GM19099 (cell line): Measurements from ENCODE around the gene MACROD2.

Experiments
- POLR2A ChIP-seq: IDR thresholded peaks from 3 replicates; pipeline ENCODE4 v1.6.1; 2011; ENCODE audit warnings: low read depth; ENCODE audit not compliant: insufficient read length; ENCODE audit errors: extremely low read depth

The MACROD2 gene

DNA sequence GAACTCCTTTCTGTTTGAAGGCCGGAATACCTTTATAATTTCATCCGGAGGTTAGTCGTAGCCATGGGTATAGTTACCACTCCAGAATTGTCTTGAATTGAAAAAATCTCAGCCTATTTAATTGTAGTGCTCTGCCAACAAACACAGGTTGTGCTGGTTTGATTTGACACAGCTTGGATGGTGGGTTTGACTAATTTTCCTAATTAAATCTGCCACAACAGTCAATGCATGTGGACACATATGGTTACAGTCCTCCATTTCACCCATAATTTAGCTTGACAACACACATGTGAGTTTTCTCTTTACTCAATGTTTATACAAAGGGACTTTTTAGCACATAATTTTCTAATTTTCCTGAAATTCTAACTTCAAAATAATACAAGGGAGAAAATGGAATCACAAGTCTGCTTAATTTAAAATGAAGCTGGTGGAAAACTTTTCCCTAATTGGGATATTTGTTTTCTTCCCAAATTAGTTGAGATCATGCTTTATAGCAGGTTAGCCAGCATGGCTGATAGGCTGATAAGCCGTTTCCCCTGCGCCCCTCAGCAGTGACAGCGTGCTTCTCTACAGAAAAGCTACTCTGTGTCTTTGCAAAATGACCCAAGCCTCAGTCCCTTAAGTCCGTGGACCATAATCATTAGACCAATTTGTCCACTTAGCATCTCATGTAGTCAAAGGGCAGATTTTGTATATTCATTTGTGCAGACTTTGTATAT, 805.5 kb downstream of the MACROD2 start:
- TF ChIP-seq POLR2A, result no peak

DNA sequence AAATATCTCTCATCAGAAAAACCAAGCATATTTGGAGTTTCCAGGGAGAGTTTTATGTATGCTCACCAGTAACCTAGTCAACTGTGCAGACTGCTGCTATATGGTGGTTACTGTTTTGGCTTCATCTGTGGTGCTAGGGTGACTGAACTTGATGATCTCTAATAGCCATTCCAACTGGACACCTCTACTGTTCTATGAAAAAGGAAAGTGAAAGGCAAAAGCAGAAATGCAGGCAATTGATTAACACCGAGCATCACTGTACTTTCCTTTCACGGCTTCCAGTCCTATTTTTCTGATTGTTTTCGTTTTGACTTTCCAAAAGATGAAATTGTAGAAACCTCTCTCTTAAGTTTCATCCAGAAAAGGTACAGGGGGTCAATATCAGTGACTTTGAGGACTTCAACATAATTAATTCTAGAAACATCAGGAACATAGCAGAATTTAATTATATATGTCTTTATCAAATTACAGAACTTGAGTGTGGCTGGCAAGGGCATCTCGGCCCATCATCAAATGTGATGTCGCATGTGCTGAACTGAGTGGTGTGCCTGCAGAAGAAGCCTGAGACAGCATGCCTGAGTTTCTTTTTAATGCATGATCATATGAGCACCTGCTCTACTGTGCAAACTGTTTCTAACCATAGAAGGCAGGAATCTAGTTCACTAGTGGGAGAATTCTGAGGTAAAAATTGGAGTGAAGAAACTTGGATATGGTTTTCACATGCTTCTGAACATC, 806.4 kb downstream of the MACROD2 start:
- TF ChIP-seq POLR2A, result no peak

DNA sequence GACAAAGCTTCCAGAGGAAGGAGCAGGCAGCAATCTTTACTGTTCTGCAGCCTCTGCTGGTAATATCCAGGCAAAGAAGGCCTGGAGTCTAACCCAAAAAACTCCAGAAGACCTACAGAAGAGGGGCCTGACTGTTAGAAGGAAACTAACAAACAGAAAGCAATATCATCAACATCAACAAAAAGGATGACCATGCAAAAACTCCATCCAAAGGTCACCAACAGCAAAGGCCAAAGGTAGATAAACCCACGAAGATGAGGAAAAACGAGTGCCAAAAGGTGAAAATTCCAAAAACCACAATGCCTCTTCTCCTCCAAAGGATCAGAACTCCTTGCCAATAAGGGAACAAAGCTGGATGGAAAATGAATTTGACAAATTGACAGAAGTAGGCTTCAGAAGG, 811.9 kb downstream of the MACROD2 start:
- TF ChIP-seq POLR2A, result no peak

DNA sequence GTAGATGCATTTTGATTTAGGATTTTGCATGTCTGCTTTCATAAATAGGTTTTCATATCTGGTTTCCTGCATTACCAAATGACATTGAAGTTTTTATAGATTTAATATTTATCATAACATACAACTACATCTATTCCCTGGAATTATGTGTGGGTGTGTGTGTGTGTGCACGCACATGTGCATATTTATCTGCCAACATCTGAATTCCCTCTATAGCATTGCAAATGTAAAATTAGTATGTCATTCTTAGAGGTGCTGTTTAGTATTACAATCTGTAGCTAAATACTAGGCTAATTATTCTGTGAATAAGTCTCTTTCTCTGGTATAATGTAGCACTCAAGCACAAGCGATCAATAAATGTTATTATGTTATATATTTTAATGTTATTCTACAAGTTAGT, 820.0 kb downstream of the MACROD2 start:
- TF ChIP-seq POLR2A, result no peak

DNA sequence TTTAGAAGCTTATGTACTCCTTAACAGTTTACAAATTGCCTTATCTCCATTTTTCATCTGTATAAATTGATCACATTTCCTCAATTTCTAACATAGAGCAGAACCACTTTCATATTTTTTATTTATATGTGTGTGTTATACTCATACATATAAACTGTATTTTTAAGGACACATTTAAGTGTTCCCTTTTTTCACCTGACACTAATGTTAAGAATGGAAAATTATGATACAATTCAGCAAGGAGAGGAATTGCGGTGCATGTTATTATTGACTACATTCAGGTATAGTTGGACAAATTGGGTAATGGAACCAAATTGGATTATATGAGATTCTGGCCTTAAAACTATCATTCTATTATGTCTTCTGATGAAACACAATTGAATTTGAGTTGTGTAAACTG, 821.2 kb downstream of the MACROD2 start:
- no peak for TF ChIP-seq POLR2A

DNA sequence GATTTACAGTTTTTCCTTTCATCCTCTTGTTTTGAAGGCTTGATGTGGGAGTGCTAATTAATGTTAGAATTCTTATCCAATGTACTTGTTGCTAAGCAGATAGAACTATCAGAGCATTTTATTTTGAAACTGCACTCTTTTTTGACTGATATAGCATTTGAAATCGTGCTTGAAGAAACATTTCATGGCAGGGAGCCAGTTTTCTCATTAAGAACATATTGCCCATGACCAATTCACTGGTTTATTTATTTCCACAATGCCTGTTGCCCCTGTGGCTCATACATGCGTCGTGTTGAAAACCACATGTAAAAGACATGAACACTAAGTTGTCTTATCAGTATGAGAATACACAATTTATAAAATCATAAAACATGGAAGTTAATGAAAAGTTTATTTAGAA, 821.8 kb downstream of the MACROD2 start:
- no peak for TF ChIP-seq POLR2A

DNA sequence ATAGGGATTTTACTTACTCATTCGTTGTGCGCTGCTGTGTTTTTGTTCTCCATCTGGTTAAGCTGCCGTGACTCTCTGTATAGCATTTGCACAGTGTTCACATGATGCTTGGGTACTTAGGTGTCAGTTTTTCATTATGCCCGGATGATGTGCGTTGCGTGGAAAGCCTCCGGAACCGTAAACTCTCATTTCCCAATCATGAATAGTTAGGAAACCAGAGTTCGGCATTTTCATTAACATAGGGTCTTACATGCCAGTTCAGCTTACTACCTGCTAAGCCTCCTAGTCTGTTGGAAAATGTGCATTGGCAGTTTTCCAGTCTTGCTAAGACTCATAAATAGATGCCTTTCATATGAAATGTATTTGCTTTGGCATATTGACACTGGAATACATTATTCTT, 825.5 kb downstream of the MACROD2 start:
- TF ChIP-seq POLR2A, result no peak

DNA sequence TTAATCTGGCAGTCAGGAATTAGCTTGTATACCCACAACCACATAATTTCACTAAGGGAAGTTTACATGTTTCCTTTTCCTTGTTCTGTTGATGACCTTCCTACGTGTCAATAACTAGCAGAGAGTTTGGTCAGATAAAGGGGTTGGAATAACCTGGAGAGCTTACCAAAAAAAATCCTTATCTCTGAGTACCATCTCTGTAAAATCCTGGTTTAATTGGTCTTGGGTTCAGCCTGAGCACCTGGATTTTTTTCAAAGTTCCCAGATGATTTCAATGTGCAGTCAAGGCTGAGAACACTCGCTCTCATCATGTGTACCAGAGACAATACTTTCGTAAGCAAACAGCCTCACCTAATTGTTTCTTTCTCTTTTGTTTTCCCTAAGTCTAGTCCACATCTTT, 825.9 kb downstream of the MACROD2 start:
- TF ChIP-seq POLR2A, result no peak

DNA sequence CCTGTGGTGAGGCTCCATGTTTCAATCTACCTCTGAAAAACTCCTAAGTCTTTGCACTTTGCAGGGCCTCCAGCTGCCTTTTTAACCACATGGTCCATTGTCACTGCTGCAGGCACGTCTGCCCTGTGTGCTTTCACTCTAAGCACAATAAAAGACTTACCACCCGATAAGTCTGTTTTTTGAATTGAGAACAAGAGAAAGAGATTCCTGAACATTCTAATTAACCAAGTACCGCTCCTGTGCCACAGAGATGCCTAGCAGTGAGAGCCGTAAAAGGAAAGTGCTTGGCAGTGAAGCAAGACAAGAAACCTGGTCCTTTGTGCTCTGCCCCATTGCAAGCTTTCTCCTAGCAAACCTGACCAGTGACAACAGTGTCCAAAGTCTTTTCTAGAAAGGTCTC, 829.7 kb downstream of the MACROD2 start:
- no peak for TF ChIP-seq POLR2A

DNA sequence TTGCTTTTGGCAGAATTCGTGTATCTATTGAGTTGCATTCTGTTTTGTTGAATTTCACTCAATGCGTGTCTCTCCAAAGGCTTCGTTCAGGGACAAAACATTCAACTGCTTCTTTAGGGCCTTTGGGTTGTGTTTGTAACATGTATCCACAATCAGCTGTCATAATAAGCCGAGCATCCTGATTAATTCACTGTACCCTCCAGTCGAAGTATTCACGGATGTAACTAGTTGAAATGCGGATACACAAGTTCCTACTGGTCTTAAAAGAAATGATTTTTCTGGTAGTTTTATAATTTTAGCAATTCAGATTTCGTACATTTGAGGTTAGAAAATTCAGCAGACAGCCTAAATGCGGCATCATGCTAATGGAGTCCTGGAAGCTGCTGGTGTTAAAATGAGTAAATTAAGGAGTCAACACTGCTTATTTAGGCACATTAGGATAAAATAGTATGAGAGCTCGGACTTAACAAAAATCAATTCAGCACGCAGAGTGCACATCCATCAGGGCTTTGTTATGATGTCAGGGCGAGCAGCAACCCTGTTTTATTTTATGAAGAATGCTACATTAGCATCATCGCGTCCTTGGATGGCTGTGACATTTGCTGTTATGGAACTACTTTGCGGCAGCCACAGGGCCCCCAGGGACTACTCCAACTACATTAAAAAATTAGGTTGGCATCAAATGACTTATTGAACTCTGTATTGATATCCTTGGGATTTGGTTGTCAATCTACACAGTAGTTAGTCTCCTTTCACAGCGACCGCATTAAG, 831.4 kb downstream of the MACROD2 start:
- no peak for TF ChIP-seq POLR2A

DNA sequence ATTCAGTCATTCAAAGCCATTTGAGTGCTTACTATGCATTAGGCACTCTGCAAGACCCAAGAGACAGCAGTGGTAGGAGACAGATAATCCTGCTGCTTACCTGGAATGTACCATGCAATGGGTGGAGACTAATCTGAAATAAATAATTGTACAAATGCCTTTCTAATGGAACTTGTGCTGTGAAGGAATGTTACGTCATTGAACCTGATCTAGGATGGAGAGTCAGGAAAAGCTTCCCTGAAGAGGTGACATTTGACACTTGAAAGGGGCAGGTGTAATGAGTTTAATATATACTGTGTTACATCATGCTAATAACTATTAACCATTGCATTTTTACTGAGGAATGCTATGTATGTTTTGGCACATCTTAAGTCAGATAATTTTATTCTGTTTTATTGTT, 833.1 kb downstream of the MACROD2 start:
- TF ChIP-seq POLR2A, result no peak

DNA sequence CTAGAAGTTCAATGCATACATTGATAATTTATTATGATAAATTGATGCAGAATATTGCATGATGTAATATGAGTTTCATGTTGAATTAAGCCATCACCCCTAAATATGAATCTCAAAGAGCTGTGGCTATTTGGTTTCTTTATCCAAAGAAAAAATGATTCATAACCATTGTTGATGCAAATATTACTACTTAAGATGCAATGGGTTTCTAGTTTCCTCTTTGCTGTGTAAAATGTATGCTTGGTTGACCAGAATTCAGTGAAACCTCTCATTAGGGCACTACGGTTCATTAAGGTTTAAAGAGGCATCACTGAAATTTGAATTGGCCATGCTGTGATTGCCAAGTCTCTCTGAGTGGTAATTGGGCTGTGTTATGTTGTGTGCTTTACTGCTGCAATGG, 834.6 kb downstream of the MACROD2 start:
- no peak for TF ChIP-seq POLR2A

DNA sequence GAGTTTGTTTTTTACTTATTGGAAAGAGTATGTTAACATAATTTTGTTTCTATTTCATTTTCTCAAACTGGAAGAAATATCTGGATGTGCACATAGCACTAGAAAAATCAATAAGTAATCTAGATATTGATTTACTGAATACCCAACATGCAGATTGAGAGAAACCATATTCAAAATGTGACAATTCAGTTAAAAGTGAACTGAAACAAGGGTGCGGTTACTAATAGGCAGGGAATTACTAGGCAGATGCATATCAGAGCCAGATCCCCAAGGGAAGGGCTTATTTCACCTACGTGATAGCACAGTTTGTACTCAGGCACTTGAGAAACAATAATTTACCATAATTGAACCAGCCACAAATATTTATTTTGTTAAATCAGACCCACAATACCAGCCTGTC, 835.1 kb downstream of the MACROD2 start:
- TF ChIP-seq POLR2A, result no peak

DNA sequence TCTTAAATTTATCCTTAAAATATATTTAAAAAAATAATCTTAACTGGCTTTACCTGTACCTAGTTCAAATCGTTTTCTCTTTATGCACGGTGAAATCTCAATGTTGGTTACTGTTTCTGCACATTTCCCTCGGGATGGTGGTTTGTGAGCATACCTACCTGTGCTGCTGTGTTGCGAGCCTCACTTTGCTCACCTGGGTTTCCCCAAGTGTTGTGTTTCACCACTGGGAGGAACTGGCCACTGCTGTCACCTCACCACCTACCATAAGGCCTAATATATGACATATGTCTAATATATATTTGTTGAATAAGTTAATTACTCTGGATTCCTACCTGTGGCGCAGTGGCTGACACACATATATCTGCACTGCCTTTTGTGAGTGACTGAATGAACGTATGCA, 835.6 kb downstream of the MACROD2 start:
- TF ChIP-seq POLR2A, result no peak

DNA sequence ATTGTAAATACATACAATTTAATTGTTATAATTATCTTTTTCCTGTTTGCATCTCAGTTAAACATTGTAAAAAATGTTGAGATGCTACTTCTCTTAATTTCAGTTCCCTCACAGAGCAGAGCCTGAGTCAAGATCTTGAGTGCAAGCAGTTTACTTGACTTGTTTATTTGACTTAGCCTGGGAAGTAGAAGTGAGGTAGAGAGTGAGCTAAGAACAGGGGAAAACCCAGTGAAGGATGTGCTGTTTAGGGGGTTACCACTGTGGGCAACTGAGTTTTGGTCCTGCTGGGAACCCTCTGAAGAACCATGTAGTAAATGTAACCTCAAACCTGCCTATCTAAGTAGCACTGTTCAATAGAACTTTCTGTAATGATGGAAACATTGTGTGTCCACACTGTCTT, 837.3 kb downstream of the MACROD2 start:
- TF ChIP-seq POLR2A, result no peak

DNA sequence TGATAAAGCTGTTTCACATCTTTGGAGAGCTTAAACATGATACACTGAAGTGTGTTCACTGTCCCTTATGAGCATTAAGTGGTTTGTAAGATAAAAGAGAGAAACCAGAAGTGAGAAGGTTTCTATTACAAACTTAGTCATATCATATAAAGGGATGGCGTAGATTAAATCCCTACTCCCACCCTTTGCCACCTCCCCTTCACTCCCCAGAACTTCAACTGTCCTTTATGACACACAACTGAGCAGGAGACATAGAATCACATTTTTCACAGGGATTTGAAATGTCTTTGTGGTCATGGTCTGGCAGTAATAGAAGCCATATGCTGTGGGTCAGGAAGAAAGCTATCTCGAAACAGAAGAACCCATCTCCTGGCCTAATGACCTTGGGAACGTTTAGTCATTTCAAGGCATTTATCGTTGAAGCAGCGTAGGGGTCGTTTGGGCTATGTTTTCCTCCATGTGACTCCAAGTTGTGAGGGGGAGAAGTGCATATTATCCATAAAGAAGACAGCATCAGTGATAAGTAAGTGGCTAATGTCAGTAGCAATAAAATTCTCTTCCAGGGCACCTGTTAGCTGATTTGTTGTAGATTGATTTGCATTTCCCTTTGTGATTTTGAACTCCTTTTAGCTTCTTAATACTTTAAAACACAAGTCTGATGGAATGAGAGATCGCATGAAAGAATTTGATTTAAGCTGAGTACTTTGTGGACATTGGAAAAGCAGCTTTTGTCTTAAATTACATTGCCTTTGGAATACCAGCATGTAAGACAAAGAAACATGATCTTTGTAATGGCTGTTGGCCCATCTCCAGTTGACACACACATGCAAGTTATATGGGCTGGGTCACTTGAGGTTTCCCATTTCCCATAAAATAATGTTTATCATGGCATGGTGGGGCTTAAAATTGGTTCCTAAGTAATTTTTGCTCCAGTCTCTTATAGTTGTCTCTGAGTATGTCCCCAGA, 843.6 kb downstream of the MACROD2 start:
- no peak for TF ChIP-seq POLR2A
